Smooth muscle cell (in vitro differentiated cells): ENCODE results near the gene LRRC38. TPM values are rescaled to one million over a fixed set of nuclear protein-coding genes. Genes with fewer than 3 reads are reported as not detected.
"Not testable (repeated sequence)": the region's sequence is repeated elsewhere in the genome, so short reads cannot be mapped to it uniquely, and the experiment has no call there.

Experiments used
- DNase-seq: peaks from one replicate; lab custom pipeline; 2025; ENCODE audit not compliant: unreplicated experiment; lab: John Stamatoyannopoulos, UW
- H2AFZ ChIP-seq: fragments of 200-600 bp; sonication (generic); 2 replicates; pipeline ENCODE4 v1.6.0; 2016; ENCODE audit warnings: antibody characterized with exemption, low read depth, mild to moderate bottlenecking
- H3F3A ChIP-seq: fragments of 200-600 bp; sonication (generic); 2 replicates; pipeline ENCODE4 v1.6.0; 2017; ENCODE audit warnings: antibody characterized with exemption, low read depth
- H3K27ac ChIP-seq: fragments of 200-600 bp; sonication (generic); 2 replicates; pipeline ENCODE4 v1.5.1; 2016; ENCODE audit warnings: low read depth, mild to moderate bottlenecking
- H3K27me3 ChIP-seq: fragments of 200-600 bp; sonication (generic); 2 replicates; pipeline ENCODE4 v1.6.1; 2016; ENCODE audit warnings: low read depth, mild to moderate bottlenecking
- H3K36me3 ChIP-seq: fragments of 200-600 bp; sonication (generic); 2 replicates; pipeline ENCODE4 v1.5.1; 2016; ENCODE audit warnings: low read depth
- H3K4me1 ChIP-seq: fragments of 200-600 bp; sonication (generic); 2 replicates; pipeline ENCODE4 v1.5.1; 2016; ENCODE audit warnings: low read depth
- H3K4me2 ChIP-seq: fragments of 200-600 bp; sonication (generic); 2 replicates; pipeline ENCODE4 v1.6.0; 2016; ENCODE audit warnings: mild to moderate bottlenecking
- H3K4me3 ChIP-seq: fragments of 200-600 bp; sonication (generic); 2 replicates; pipeline ENCODE4 v1.5.1; 2016; ENCODE audit warnings: mild to moderate bottlenecking
- H3K79me2 ChIP-seq: fragments of 200-600 bp; sonication (generic); 2 replicates; pipeline ENCODE4 v1.6.0; 2016; ENCODE audit warnings: low read depth, mild to moderate bottlenecking
- H3K9ac ChIP-seq: fragments of 200-600 bp; sonication (generic); 2 replicates; pipeline ENCODE4 v1.6.0; 2016; ENCODE audit warnings: low read depth
- H3K9me3 ChIP-seq: fragments of 200-600 bp; sonication (generic); replicated peaks from 2 replicates; pipeline ENCODE4 v1.5.1; 2016; ENCODE audit warnings: low read depth
- H4K20me1 ChIP-seq: fragments of 200-600 bp; sonication (generic); 2 replicates; pipeline ENCODE4 v1.6.0; 2016; ENCODE audit warnings: low read depth
- WGBS: methylation state at CpG from one replicate; pipeline ENCODE4 v1.1.7; 2016; ENCODE audit warnings: low lambda C conversion rate; 5-methylcytosine and 5-hydroxymethylcytosine counted together
- polyA plus RNA-seq: library from polyadenylated mRNA; unstranded; fragments of >200 nt; fragmentation: Nextera tagmentation; extraction: Ambion mirVana; gene quantifications from 2 replicates; pipeline ENCODE4 v1.2.1, GENCODE V29; 2016
- total RNA-seq: library from RNA; depleted of rRNA; stranded (reverse); fragments of >200 nt; gene quantifications from 2 replicates; pipeline ENCODE4 v1.2.3, GENCODE V29; 2014
- TF ChIP-seq, protein P1 (sequence below): fragments of 200-600 bp; sonication (generic); IDR thresholded peaks from 2 replicates; pipeline ENCODE4 v1.5.1; 2017; ENCODE audit warnings: borderline replicate concordance, mild to moderate bottlenecking, antibody characterized with exemption; ENCODE audit not compliant: insufficient read depth, poor library complexity, severe bottlenecking

The LRRC38 gene, protein sequence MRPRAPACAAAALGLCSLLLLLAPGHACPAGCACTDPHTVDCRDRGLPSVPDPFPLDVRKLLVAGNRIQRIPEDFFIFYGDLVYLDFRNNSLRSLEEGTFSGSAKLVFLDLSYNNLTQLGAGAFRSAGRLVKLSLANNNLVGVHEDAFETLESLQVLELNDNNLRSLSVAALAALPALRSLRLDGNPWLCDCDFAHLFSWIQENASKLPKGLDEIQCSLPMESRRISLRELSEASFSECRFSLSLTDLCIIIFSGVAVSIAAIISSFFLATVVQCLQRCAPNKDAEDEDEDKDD
- total RNA-seq (0.13 TPM in 1 of 2 replicates, not detected in the other), polyA plus RNA-seq (0.39 and 0.86 TPM in 2 replicates)

DNA sequence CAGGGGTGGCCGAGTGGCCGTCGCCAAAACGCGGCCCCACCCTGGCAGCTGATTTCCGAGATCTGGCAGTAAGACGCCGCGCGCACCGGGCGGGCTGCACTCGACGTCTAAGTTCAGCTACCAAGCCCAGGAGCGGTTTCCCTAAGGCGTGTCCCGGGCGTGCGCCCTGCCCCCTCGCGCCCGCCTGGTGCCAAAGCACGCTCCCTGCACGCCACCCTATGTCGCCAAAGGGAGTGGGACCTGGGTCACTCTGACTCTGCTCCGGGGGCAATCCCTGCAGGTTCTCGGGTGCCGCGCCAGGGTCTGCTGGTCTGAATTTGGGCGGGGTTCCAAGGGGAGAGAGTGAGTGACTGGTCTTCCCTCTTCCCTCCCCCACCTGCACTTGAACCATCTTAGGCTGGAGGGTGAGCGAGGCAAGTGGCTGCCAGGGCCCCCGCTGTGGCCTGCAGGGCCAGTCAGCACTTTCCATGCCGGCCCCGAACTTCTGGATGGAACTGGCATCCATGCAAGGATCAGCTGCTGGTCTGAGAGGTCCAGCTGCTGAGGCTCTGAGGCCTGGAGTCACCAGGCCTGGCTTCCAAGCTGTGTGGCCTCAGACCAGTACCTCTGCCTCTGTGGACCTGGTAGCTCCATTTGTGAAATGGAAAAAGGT lies at the start of gene LRRC38:
Gene LRRC38, minus strand, starts transcription at position 109 of the 652 bp plus-strand sequence. CDS start 410 bp downstream, outside the sequence.
- peaks cover 81% of the 10 kb centered on the region for H3K27me3 ChIP-seq
- no peaks in the 10 kb centered on the region for H3K79me2 ChIP-seq
- WGBS, result 14% methylated on average over 31 of the region's 34 CpGs
- no peak within 1 kb of the TSS for H2AFZ ChIP-seq
- H3K9me3 ChIP-seq, result no peaks in the 10 kb centered on the region
- H3K4me1 ChIP-seq, result peaks cover 4% of the 10 kb centered on the region
- H3F3A ChIP-seq, result no peaks in the 10 kb centered on the region
- TF ChIP-seq, protein P1, sequence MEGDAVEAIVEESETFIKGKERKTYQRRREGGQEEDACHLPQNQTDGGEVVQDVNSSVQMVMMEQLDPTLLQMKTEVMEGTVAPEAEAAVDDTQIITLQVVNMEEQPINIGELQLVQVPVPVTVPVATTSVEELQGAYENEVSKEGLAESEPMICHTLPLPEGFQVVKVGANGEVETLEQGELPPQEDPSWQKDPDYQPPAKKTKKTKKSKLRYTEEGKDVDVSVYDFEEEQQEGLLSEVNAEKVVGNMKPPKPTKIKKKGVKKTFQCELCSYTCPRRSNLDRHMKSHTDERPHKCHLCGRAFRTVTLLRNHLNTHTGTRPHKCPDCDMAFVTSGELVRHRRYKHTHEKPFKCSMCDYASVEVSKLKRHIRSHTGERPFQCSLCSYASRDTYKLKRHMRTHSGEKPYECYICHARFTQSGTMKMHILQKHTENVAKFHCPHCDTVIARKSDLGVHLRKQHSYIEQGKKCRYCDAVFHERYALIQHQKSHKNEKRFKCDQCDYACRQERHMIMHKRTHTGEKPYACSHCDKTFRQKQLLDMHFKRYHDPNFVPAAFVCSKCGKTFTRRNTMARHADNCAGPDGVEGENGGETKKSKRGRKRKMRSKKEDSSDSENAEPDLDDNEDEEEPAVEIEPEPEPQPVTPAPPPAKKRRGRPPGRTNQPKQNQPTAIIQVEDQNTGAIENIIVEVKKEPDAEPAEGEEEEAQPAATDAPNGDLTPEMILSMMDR, result no peak
- H3K36me3 ChIP-seq, result no peaks in the 10 kb centered on the region
- H3K27ac ChIP-seq, result no peak within 1 kb of the TSS
- DNase-seq, result no peak
- no peak within 1 kb of the TSS for H3K9ac ChIP-seq
- peak within 1 kb of the TSS; percentile 38 for H3K4me3 ChIP-seq
- peak within 1 kb of the TSS; percentile 84 for H3K4me2 ChIP-seq
- no peaks in the 10 kb centered on the region for H4K20me1 ChIP-seq

DNA sequence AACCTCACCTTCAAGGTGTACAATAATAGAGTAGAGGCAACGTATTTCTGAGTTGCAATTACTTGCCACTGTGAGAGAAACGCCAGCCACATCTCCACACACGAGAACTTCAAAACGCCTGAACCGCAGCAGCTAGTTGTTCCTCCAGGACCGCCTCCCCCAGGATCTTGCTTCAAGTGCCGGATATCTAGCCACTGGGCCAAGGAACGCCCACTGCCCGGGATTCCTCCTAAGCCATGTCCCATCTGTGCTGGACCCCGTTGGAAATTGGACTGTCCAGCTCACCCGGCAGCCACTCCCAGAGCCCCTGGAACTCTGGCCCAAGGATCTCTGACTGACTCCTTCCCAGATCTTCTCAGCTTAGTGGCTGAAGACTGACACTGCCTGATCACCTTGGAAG lies 49.2 kb upstream of the LRRC38 start:
- 95% methylated on average over 11 of the region's 11 CpGs for WGBS
- H3K27me3 ChIP-seq, result not testable (repeated sequence)

DNA sequence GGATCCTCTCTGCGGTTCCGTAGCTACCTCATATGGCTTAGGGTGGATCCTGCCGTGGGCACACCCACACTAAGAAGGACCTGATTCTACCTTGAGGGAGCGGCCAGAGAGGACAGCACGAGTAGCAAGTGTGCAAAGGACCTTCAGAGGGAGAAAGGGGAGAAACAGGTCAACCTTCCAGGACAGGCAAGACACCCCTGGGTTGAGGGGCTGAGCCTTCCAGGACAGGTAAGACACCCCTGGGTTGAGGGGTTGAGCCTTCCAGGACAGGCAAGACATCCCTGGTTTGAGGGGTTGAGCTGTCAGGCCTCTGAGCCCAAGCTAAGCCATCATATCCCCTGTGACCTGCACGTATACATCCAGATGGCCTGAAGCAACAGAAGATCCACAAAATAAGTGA lies 46.7 kb upstream of the LRRC38 start:
- H3K4me2 ChIP-seq, result no peak overlapping the region
- H3K36me3 ChIP-seq, result no peaks in the 10 kb centered on the region
- H3K27me3 ChIP-seq, result no peaks in the 10 kb centered on the region
- no peak overlapping the region for H2AFZ ChIP-seq
- TF ChIP-seq, protein P1, result no peak
- H3K4me1 ChIP-seq, result peaks cover 6% of the 10 kb centered on the region
- 89% methylated on average over 6 of the region's 6 CpGs for WGBS
- no peak overlapping the region for H3K9ac ChIP-seq
- DNase-seq, result no peak
- H3K79me2 ChIP-seq, result no peaks in the 10 kb centered on the region
- H3K9me3 ChIP-seq, result no peaks in the 10 kb centered on the region
- no peaks in the 10 kb centered on the region for H3F3A ChIP-seq
- H3K4me3 ChIP-seq, result no peak overlapping the region
- no peak overlapping the region for H3K27ac ChIP-seq
- no peaks in the 10 kb centered on the region for H4K20me1 ChIP-seq

More for the DNA sequence above, 49.2 kb upstream of the LRRC38 start:
- H3K4me2 ChIP-seq, H3K79me2 ChIP-seq, H4K20me1 ChIP-seq, H3K4me3 ChIP-seq, H2AFZ ChIP-seq, DNase-seq, H3F3A ChIP-seq, H3K9ac ChIP-seq, H3K9me3 ChIP-seq, H3K4me1 ChIP-seq, H3K36me3 ChIP-seq, H3K27ac ChIP-seq: not testable (repeated sequence)

DNA sequence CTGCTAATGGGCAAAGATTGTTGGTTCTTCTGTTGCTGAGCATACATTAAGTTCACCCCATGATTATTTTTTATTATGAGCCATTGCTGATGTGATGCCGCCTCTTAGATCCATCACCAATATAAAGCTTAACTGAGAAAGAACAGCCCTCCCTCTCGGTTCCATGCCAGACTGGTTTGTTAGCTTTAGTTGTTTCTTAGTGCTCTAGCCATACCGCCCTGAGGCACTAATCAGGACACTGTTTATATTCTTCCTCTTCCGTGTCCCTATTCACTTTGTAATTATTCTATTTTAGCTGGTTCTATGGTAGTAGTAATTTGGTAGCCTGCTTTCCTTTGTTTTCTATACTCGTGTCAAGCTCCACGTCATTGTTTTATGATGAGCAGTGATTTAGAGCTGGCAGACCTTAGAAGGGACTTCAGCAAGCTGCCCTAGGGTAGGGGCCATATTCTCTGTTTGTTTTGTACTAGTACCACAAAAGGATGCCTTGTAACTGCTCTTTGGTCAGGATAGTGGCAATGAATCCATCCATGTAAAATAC lies 42.5 kb upstream of the LRRC38 start:
- WGBS, result 44% methylated on average over 6 of the region's 6 CpGs
- peak overlapping the region; percentile 89 for H2AFZ ChIP-seq

More for the DNA sequence above, 42.5 kb upstream of the LRRC38 start:
- H3K4me2 ChIP-seq, result peak overlapping the region; percentile 31
- peaks cover 9% of the 10 kb centered on the region for H3K4me1 ChIP-seq
- H3K9me3 ChIP-seq, result no peaks in the 10 kb centered on the region
- peaks cover 9% of the 10 kb centered on the region for H3F3A ChIP-seq
- no peaks in the 10 kb centered on the region for H3K36me3 ChIP-seq
- TF ChIP-seq, protein P1, result no peak
- no peak overlapping the region for H3K4me3 ChIP-seq
- no peaks in the 10 kb centered on the region for H3K27me3 ChIP-seq
- no peaks in the 10 kb centered on the region for H3K79me2 ChIP-seq
- H3K27ac ChIP-seq, result no peak overlapping the region
- no peak for DNase-seq
- no peaks in the 10 kb centered on the region for H4K20me1 ChIP-seq
- H3K9ac ChIP-seq, result no peak overlapping the region
